OCI-LY1 (cell line): ENCODE data around the gene PXDN.

Experiments
- H2AFZ ChIP-seq: fragments of 200-600 bp; sonication (generic), shearing (Covaris generic); 2 replicates; pipeline ENCODE4 v1.6.0; 2014; ENCODE audit warnings: antibody characterized with exemption, mild to moderate bottlenecking, low read length
- H3F3A ChIP-seq: fragments of 200-600 bp; sonication (generic), shearing (Covaris generic); 2 replicates; pipeline ENCODE4 v1.6.0; 2014; ENCODE audit warnings: mild to moderate bottlenecking, antibody characterized with exemption, low read length, moderate library complexity; ENCODE audit not compliant: insufficient read depth
- H3K27ac ChIP-seq: fragments of 200-600 bp; sonication (generic); 2 replicates; pipeline ENCODE4 v1.5.1; 2014; ENCODE audit warnings: low read length, mixed run types, mild to moderate bottlenecking, low read depth; ENCODE audit not compliant: poor library complexity, severe bottlenecking
- H3K27me3 ChIP-seq: fragments of 200-600 bp; sonication (generic); 2 replicates; pipeline ENCODE4 v1.6.0; 2014; ENCODE audit warnings: antibody characterized with exemption, mild to moderate bottlenecking, low read length, moderate library complexity; ENCODE audit not compliant: insufficient read depth
- H3K36me3 ChIP-seq: fragments of 200-600 bp; sonication (generic); 2 replicates; pipeline ENCODE4 v1.6.1; 2014; ENCODE audit warnings: mild to moderate bottlenecking, antibody characterized with exemption, low read length, moderate library complexity, mixed read lengths; ENCODE audit not compliant: insufficient read depth
- H3K4me1 ChIP-seq: fragments of 200-600 bp; sonication (generic); 2 replicates; pipeline ENCODE4 v1.5.1; 2014; ENCODE audit warnings: mild to moderate bottlenecking, low read length, moderate library complexity; ENCODE audit not compliant: insufficient read depth, severe bottlenecking
- H3K4me2 ChIP-seq: fragments of 200-600 bp; sonication (generic), shearing (Covaris generic); 2 replicates; pipeline ENCODE4 v1.6.1; 2014; ENCODE audit warnings: low read length
- H3K4me3 ChIP-seq: fragments of 200-600 bp; sonication (generic); 2 replicates; pipeline ENCODE4 v1.5.1; 2014; ENCODE audit warnings: low read length, low read depth, mild to moderate bottlenecking, mixed read lengths; ENCODE audit not compliant: poor library complexity, severe bottlenecking
- H3K79me2 ChIP-seq: fragments of 200-600 bp; shearing (Covaris generic); 2 replicates; pipeline ENCODE4 v1.6.1; 2016; ENCODE audit warnings: mixed run types, low read length, mixed read lengths; ENCODE audit not compliant: insufficient read depth
- H3K9ac ChIP-seq: fragments of 200-600 bp; sonication (generic), shearing (Covaris generic); 2 replicates; pipeline ENCODE4 v1.6.1; 2014; ENCODE audit warnings: mild to moderate bottlenecking, low read length, mixed read lengths
- H3K9me2 ChIP-seq: fragments of 200-600 bp; sonication (generic), shearing (Covaris generic); 2 replicates; pipeline ENCODE4 v1.6.1; 2014; ENCODE audit warnings: low read depth, mild to moderate bottlenecking, low read length, mixed read lengths
- H3K9me3 ChIP-seq: fragments of 200-600 bp; shearing (Covaris generic); 2 replicates; pipeline ENCODE4 v1.6.1; 2014; ENCODE audit warnings: low read length, mixed read lengths
- H4K20me1 ChIP-seq: fragments of 200-600 bp; sonication (generic), shearing (Covaris generic); 2 replicates; pipeline ENCODE4 v1.6.0; 2016; ENCODE audit warnings: mild to moderate bottlenecking, low read length; ENCODE audit not compliant: insufficient read depth
- EZH2 ChIP-seq: fragments of 200-600 bp; sonication (generic), shearing (Covaris generic); IDR thresholded peaks from 2 replicates; pipeline ENCODE4 v1.8.0; 2017; ENCODE audit warnings: borderline replicate concordance, mixed run types, mild to moderate bottlenecking, antibody characterized with exemption, low read length, moderate library complexity, mixed read lengths
- TF ChIP-seq, protein P1 (sequence below): fragments of 200-600 bp; sonication (generic), shearing (Covaris generic); IDR thresholded peaks from 2 replicates; pipeline ENCODE4 v1.5.1; 2017; ENCODE audit warnings: mild to moderate bottlenecking, antibody characterized with exemption, low read length, moderate library complexity, mixed read lengths

Gene PXDN

DNA sequence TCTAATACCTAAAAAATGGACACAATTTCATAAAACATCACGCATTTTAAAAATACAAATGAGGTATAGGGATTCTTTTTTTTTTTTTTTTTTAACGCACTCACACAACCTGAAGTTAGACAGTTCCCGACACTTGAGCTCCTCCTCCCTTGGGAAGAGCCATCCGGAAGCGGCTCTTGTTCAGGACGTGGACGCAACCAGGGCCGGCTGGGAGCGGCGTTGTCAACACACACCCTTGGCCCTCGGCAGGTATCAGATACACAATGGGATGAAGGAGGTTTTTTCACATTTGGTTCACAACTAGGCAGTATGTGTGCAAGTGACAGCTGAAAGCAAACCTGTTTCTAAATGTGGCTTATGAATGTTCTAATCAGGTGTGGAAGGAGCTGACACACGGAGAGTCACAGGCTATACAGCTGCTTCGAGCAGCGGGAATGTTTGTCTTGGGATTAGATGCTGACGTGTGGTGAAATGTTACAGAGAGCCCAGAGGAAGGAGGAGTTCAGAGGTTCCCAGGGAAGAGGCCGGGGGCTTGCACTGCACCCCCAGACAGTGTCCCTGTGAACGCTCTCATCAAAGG lies 111.1 kb downstream of the PXDN start:
- Histone ChIP-seq H3K4me2 (no peak overlapping the region), H3K9me2 (no peaks in the 10 kb centered on the region), H3F3A (no peaks in the 10 kb centered on the region), H3K36me3 (no peaks in the 10 kb centered on the region), H4K20me1 (no peaks in the 10 kb centered on the region), H3K27ac (no peak overlapping the region), H3K79me2 (no peaks in the 10 kb centered on the region), H3K4me3 (no peak overlapping the region), H3K9ac (no peak overlapping the region), H2AFZ (no peak overlapping the region), H3K9me3 (no peaks in the 10 kb centered on the region), H3K27me3 (no peaks in the 10 kb centered on the region), H3K4me1 (no peaks in the 10 kb centered on the region)
- no peak for TF ChIP-seq EZH2
- TF ChIP-seq, protein P1, sequence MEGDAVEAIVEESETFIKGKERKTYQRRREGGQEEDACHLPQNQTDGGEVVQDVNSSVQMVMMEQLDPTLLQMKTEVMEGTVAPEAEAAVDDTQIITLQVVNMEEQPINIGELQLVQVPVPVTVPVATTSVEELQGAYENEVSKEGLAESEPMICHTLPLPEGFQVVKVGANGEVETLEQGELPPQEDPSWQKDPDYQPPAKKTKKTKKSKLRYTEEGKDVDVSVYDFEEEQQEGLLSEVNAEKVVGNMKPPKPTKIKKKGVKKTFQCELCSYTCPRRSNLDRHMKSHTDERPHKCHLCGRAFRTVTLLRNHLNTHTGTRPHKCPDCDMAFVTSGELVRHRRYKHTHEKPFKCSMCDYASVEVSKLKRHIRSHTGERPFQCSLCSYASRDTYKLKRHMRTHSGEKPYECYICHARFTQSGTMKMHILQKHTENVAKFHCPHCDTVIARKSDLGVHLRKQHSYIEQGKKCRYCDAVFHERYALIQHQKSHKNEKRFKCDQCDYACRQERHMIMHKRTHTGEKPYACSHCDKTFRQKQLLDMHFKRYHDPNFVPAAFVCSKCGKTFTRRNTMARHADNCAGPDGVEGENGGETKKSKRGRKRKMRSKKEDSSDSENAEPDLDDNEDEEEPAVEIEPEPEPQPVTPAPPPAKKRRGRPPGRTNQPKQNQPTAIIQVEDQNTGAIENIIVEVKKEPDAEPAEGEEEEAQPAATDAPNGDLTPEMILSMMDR: no peak

GRCh38 chr2:1632510-1632909 lies 111.8 kb downstream of the PXDN start:
- no peaks in the 10 kb centered on the region for H3K9me2 ChIP-seq
- no peak overlapping the region for H2AFZ ChIP-seq
- H3K9ac ChIP-seq: no peak overlapping the region
- no peaks in the 10 kb centered on the region for H3K4me1 ChIP-seq
- H3K36me3 ChIP-seq: no peaks in the 10 kb centered on the region
- no peak overlapping the region for H3K27ac ChIP-seq
- no peak for TF ChIP-seq EZH2
- TF ChIP-seq, protein P1: no peak
- H3K27me3 ChIP-seq: no peaks in the 10 kb centered on the region
- H3K4me3 ChIP-seq: no peak overlapping the region
- no peaks in the 10 kb centered on the region for H3K9me3 ChIP-seq
- no peaks in the 10 kb centered on the region for H3K79me2 ChIP-seq
- H3F3A ChIP-seq: no peaks in the 10 kb centered on the region
- no peaks in the 10 kb centered on the region for H4K20me1 ChIP-seq
- no peak overlapping the region for H3K4me2 ChIP-seq

DNA sequence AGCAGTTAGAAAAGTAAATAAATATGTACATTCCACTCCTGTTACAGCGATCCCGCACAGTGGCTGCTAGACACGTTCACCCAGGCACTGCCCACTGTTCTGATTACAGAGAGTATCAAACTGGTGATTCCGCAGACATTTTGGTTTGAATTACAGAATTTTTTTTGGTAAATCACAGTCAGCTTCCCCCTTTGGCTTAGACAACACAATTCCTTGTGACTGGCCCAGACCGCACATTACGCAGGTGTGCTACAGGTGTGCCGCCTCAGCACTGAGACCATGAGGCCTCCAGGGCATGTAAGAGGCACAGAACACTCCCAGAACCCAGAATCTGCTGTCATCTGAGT lies 112.3 kb downstream of the PXDN start:
- Histone ChIP-seq H3K27ac (no peak overlapping the region), H3K4me2 (no peak overlapping the region), H3K9me3 (no peaks in the 10 kb centered on the region), H3K27me3 (no peaks in the 10 kb centered on the region), H3K9me2 (no peaks in the 10 kb centered on the region), H3F3A (no peaks in the 10 kb centered on the region), H3K9ac (no peak overlapping the region), H3K36me3 (no peaks in the 10 kb centered on the region), H3K4me3 (no peak overlapping the region), H3K79me2 (no peaks in the 10 kb centered on the region), H2AFZ (no peak overlapping the region), H3K4me1 (no peaks in the 10 kb centered on the region), H4K20me1 (no peaks in the 10 kb centered on the region)
- no peak for TF ChIP-seq EZH2
- TF ChIP-seq, protein P1: no peak
